H9 (cell line): ENCODE data around the gene GREB1L. TPM values are rescaled to one million over a fixed set of nuclear protein-coding genes. Genes with fewer than 3 reads are reported as not detected.

ENCODE experiments used
- DNase-seq: peaks from one replicate; pipeline ENCODE4 v3.0.0-alpha.2; 2017
- H2AFZ ChIP-seq: one replicate; pipeline ENCODE4 v1.6.1; 2013; ENCODE audit warnings: mild to moderate bottlenecking, low read length, control low read depth, moderate library complexity
- H2AK5ac ChIP-seq: 2 replicates; pipeline ENCODE4 v1.6.1; 2013; ENCODE audit warnings: low read length, control low read depth, mixed read lengths; ENCODE audit not compliant: insufficient read length
- H2BK120ac ChIP-seq: one replicate; pipeline ENCODE4 v1.6.1; 2013; ENCODE audit warnings: low read depth, mild to moderate bottlenecking, low read length, control low read depth, inconsistent platforms; ENCODE audit not compliant: poor library complexity, severe bottlenecking
- H2BK12ac ChIP-seq: 2 replicates; pipeline ENCODE4 v1.6.1; 2013; ENCODE audit warnings: low read length, control low read depth, mixed read lengths, low read depth; ENCODE audit not compliant: insufficient read length
- H2BK15ac ChIP-seq: 2 replicates; pipeline ENCODE4 v1.6.1; 2013; ENCODE audit warnings: low read depth, low read length, control low read depth
- H2BK20ac ChIP-seq: one replicate; pipeline ENCODE4 v1.6.1; 2013; ENCODE audit warnings: low read depth, mild to moderate bottlenecking, low read length, control low read depth, inconsistent platforms; ENCODE audit not compliant: poor library complexity, severe bottlenecking
- H2BK5ac ChIP-seq: 2 replicates; pipeline ENCODE4 v1.6.1; 2013; ENCODE audit warnings: low read length, control low read depth, mixed read lengths; ENCODE audit not compliant: insufficient read length
- H3K14ac ChIP-seq: 2 replicates; pipeline ENCODE4 v1.6.1; 2013; ENCODE audit warnings: low read length, control low read depth; ENCODE audit not compliant: insufficient read depth
- H3K18ac ChIP-seq: 2 replicates; pipeline ENCODE4 v1.6.1; 2013; ENCODE audit warnings: low read depth, mild to moderate bottlenecking, mixed read lengths, low read length, control low read depth; ENCODE audit not compliant: insufficient read length
- H3K23ac ChIP-seq: 2 replicates; pipeline ENCODE4 v1.6.1; 2013; ENCODE audit warnings: low read length, control low read depth, mixed read lengths, low read depth; ENCODE audit not compliant: insufficient read length
- H3K23me2 ChIP-seq: 2 replicates; pipeline ENCODE4 v1.6.1; 2013; ENCODE audit warnings: low read depth, mild to moderate bottlenecking, mixed read lengths, low read length, control low read depth; ENCODE audit not compliant: insufficient read length, poor library complexity, severe bottlenecking
- H3K27ac ChIP-seq: 2 replicates; pipeline ENCODE4 v1.5.1; 2013; ENCODE audit warnings: low read length, control low read depth, mixed read lengths, low read depth; ENCODE audit not compliant: insufficient read length
- H3K27me3 ChIP-seq: 2 replicates; pipeline ENCODE4 v1.6.1; 2013; ENCODE audit warnings: low read length, control low read depth, inconsistent platforms; ENCODE audit not compliant: insufficient read depth
- H3K4ac ChIP-seq: 2 replicates; pipeline ENCODE4 v1.6.1; 2013; ENCODE audit warnings: low read depth, mild to moderate bottlenecking, control low read depth, inconsistent platforms, low read length, moderate library complexity
- H3K4me1 ChIP-seq: 2 replicates; pipeline ENCODE4 v1.6.1; 2013; ENCODE audit warnings: low read length, control low read depth, inconsistent platforms; ENCODE audit not compliant: insufficient read depth
- H3K4me2 ChIP-seq: 2 replicates; pipeline ENCODE4 v1.6.1; 2013; ENCODE audit warnings: low read length, control low read depth, mixed read lengths; ENCODE audit not compliant: insufficient read length, insufficient read depth
- H3K56ac ChIP-seq: 2 replicates; pipeline ENCODE4 v1.6.1; 2013; ENCODE audit warnings: low read depth, mild to moderate bottlenecking, mixed read lengths, low read length, control low read depth; ENCODE audit not compliant: insufficient read length
- H3K79me1 ChIP-seq: 2 replicates; pipeline ENCODE4 v1.6.1; 2013; ENCODE audit warnings: low read depth, mild to moderate bottlenecking, moderate library complexity, low read length, control low read depth, inconsistent platforms; ENCODE audit not compliant: insufficient read depth, poor library complexity, severe bottlenecking
- H3K79me2 ChIP-seq: 2 replicates; pipeline ENCODE4 v1.6.1; 2013; ENCODE audit warnings: low read length, control low read depth, inconsistent platforms; ENCODE audit not compliant: insufficient read depth
- H3K9ac ChIP-seq: 2 replicates; pipeline ENCODE4 v1.6.1; 2013; ENCODE audit warnings: low read length, control low read depth, mixed read lengths; ENCODE audit not compliant: insufficient read length; ENCODE audit errors: extremely low read depth
- H3K9me3 ChIP-seq: one replicate; pipeline ENCODE4 v1.6.1; 2013; ENCODE audit warnings: low read depth, low read length, inconsistent platforms; ENCODE audit not compliant: control insufficient read depth
- H3T11ph ChIP-seq: one replicate; pipeline ENCODE4 v1.6.1; 2013; ENCODE audit warnings: mild to moderate bottlenecking, low read length, control low read depth, inconsistent platforms
- H4K20me1 ChIP-seq: one replicate; pipeline ENCODE4 v1.6.1; 2013; ENCODE audit not compliant: control insufficient read depth, insufficient read length, insufficient read depth
- H4K5ac ChIP-seq: 2 replicates; pipeline ENCODE4 v1.6.1; 2013; ENCODE audit warnings: low read depth, mild to moderate bottlenecking, mixed read lengths, low read length, control low read depth; ENCODE audit not compliant: insufficient read length
- H4K8ac ChIP-seq: replicated peaks from 2 replicates; pipeline ENCODE4 v1.6.1; 2013; ENCODE audit warnings: low read length, control low read depth, mixed read lengths, low read depth; ENCODE audit not compliant: insufficient read length
- H4K91ac ChIP-seq: 2 replicates; pipeline ENCODE4 v1.6.1; 2013; ENCODE audit warnings: low read depth, mild to moderate bottlenecking, moderate library complexity, mixed read lengths, low read length, control low read depth; ENCODE audit not compliant: insufficient read length
- H3K27ac Mint-ChIP-seq, 3 experiments: 2 replicates in 2 of 3; 3 replicates in 1 of 3; pipeline ENCODE4 v1.8.0; 2020 to 2021; ENCODE audit warnings: mixed read lengths in 3 of 3, mild to moderate bottlenecking in 1 of 3, moderate library complexity in 1 of 3
- H3K27me3 Mint-ChIP-seq: 2 replicates; pipeline ENCODE4 v1.8.0; 2021; ENCODE audit warnings: low read depth, mild to moderate bottlenecking, moderate library complexity, mixed read lengths
- H3K36me3 Mint-ChIP-seq, 3 experiments: 2 replicates in 2 of 3; 3 replicates in 1 of 3; pipeline ENCODE4 v1.8.0; 2020 to 2021; ENCODE audit warnings: low read depth in 3 of 3, mixed read lengths in 3 of 3; ENCODE audit not compliant: insufficient read depth in 1 of 3
- H3K4me1 Mint-ChIP-seq, 2 experiments: 2 replicates each; pipeline ENCODE4 v1.8.0; 2020; ENCODE audit warnings: mixed read lengths in 2 of 2
- H3K4me3 Mint-ChIP-seq, 2 experiments: 2 replicates in 1 of 2; 3 replicates in 1 of 2; pipeline ENCODE4 v1.8.0; 2020 to 2021; ENCODE audit warnings: mild to moderate bottlenecking in 2 of 2, mixed read lengths in 2 of 2, moderate library complexity in 1 of 2
- H3K9me3 Mint-ChIP-seq, 2 experiments: 2 replicates in 1 of 2; 3 replicates in 1 of 2; pipeline ENCODE4 v1.8.0; 2020; ENCODE audit warnings: mild to moderate bottlenecking in 2 of 2, mixed read lengths in 2 of 2, moderate library complexity in 1 of 2
- CTCF ChIP-seq: fragments of 200-600 bp; sonication (generic); conservative IDR thresholded peaks from 3 replicates; pipeline ENCODE4 v1.8.0; 2021; ENCODE audit warnings: antibody characterized with exemption, mild to moderate bottlenecking
- WGBS: extraction: QIAGEN DNeasy Blood & Tissue Kit; methylation state at CpG from one replicate; pipeline ENCODE4 v1.1.7; 2013; ENCODE audit warnings: missing lambda C conversion rate, low lambda C conversion rate, mixed read lengths; ENCODE audit not compliant: insufficient read length; ENCODE audit errors: extremely low coverage; 5-methylcytosine and 5-hydroxymethylcytosine counted together
- total RNA-seq: library from RNA; stranded (reverse); gene quantifications from 2 replicates; pipeline ENCODE4 v1.2.1, GENCODE V29; 2021

Gene GREB1L
- total RNA-seq, 1 experiment from 2014 or later = 2.7 TPM

- Histone ChIP-seq H4K20me1 (no peaks in the 10 kb centered on the region), H4K8ac (no peak overlapping the region), H2AFZ (no peak overlapping the region), H3K79me1 (no peaks in the 10 kb centered on the region), H3K79me2 (no peaks in the 10 kb centered on the region), H3K9ac (no peak overlapping the region), H3K9me3 (no peaks in the 10 kb centered on the region), H3K4me1 (no peaks in the 10 kb centered on the region), H2BK12ac (no peak overlapping the region), H3K27ac (no peak overlapping the region), H3T11ph (no peak overlapping the region), H4K5ac (no peak overlapping the region), H2BK120ac (no peak overlapping the region), H3K4ac (no peak overlapping the region), H3K4me2 (no peak overlapping the region), H2BK15ac (no peak overlapping the region), H3K14ac (no peak overlapping the region), H4K91ac (no peak overlapping the region), H3K27me3 (no peaks in the 10 kb centered on the region), H3K23me2 (no peaks in the 10 kb centered on the region), H3K18ac (no peak overlapping the region), H2BK20ac (no peak overlapping the region), H2BK5ac (no peak overlapping the region), H3K23ac (no peak overlapping the region), H2AK5ac (no peak overlapping the region), H3K56ac (no peak overlapping the region)
- Mint-ChIP-seq H3K9me3 (no peaks in the 10 kb centered on the region), H3K4me1 (0 out of 4 replicates have a peak, but pooled peaks cover 0 to 3% of the 10 kb centered on the region in 2 experiments), H3K4me3 (no peak overlapping the region), H3K36me3 (no peaks in the 10 kb centered on the region), H3K27ac (no peak overlapping the region), H3K27me3 (peaks cover 5% of the 10 kb centered on the region)
- TF ChIP-seq CTCF = no peak
- no CpG with 5 or more reads among the region's 1 CpG for WGBS
- no peak for DNase-seq
Observed at GRCh38 chr18:21196426-21196825, 45.6 kb upstream of the GREB1L start.
